RWPE2 (cell line): ENCODE measurements around the gene MERTK.

Experiments
- ATAC-seq: fragments of 200-7000 bp; cut with Tn5 transposase; 3 replicates; pipeline ENCODE4 v1.9.1; 2021; ENCODE audit warnings: low read depth
- DNase-seq: peaks from one replicate; pipeline ENCODE4 v3.0.0-alpha.2; 2020; ENCODE audit warnings: low spot score
- H3K27ac ChIP-seq: fragments of 450-650 bp; 2 replicates; pipeline ENCODE4 v1.5.1; 2017; ENCODE audit warnings: mild to moderate bottlenecking; ENCODE audit not compliant: poor library complexity, severe bottlenecking
- H3K27me3 ChIP-seq: fragments of 250-450 bp; sonication (Bioruptor Pico); 2 replicates; pipeline ENCODE4 v1.5.1; 2021; ENCODE audit warnings: mild to moderate bottlenecking, moderate library complexity; ENCODE audit not compliant: insufficient read depth, poor library complexity, severe bottlenecking
- H3K36me3 ChIP-seq: fragments of 250-450 bp; sonication (Bioruptor Pico); 2 replicates; pipeline ENCODE4 v1.5.1; 2020; ENCODE audit warnings: low read depth, mild to moderate bottlenecking, moderate library complexity
- H3K4me1 ChIP-seq: fragments of 250-450 bp; sonication (Bioruptor Pico); 2 replicates; pipeline ENCODE4 v1.5.1; 2021; ENCODE audit warnings: mild to moderate bottlenecking, moderate library complexity; ENCODE audit not compliant: insufficient read depth, poor library complexity, severe bottlenecking
- H3K4me3 ChIP-seq: fragments of 250-450 bp; sonication (Bioruptor Pico); 2 replicates; pipeline ENCODE4 v1.5.1; 2021; ENCODE audit warnings: mild to moderate bottlenecking, moderate library complexity; ENCODE audit not compliant: severe bottlenecking
- H3K9me3 ChIP-seq: fragments of 250-450 bp; sonication (Bioruptor Pico); 2 replicates; pipeline ENCODE4 v1.5.1; 2021; ENCODE audit warnings: mild to moderate bottlenecking, moderate library complexity; ENCODE audit not compliant: severe bottlenecking
- TF ChIP-seq, protein P1 (sequence below): fragments of 450-650 bp; IDR thresholded peaks from one replicate; pipeline ENCODE4 v1.5.1; 2017; ENCODE audit warnings: mild to moderate bottlenecking, moderate library complexity; ENCODE audit not compliant: poor library complexity, severe bottlenecking

The MERTK gene

DNA sequence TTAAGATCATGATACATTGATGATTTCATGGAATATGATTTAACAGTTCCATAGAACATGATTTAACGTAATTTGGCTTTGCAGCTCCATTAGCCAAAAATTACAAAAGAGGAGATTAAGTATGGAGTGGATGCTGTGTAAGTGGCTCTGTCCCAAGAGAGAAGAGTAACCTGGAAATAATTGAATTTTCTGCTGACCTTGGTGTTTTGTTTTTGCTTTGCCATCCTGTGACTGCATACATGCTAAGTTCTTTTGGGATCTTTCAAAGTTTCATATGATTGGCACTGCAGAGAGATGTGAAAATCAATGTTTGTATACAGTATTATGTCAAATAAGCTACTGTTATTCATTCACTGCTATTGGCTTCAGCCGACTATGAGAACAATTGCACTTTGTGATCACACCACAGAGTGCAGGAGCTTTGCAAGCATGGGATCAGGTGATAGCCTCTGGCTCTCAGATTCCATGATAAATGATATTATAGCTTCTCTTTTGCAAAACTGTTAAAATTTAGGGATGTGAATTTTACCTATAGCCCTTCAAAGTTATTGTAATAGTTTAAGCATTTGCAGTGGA lies 110.6 kb downstream of the MERTK start:
- no peak for DNase-seq
- no peak overlapping the region for H3K4me3 ChIP-seq
- H3K36me3 ChIP-seq = no peaks in the 10 kb centered on the region
- no peaks in the 10 kb centered on the region for H3K9me3 ChIP-seq
- no peak for ATAC-seq
- peaks cover 8% of the 10 kb centered on the region for H3K4me1 ChIP-seq
- H3K27me3 ChIP-seq = no peaks in the 10 kb centered on the region
- TF ChIP-seq, protein P1, sequence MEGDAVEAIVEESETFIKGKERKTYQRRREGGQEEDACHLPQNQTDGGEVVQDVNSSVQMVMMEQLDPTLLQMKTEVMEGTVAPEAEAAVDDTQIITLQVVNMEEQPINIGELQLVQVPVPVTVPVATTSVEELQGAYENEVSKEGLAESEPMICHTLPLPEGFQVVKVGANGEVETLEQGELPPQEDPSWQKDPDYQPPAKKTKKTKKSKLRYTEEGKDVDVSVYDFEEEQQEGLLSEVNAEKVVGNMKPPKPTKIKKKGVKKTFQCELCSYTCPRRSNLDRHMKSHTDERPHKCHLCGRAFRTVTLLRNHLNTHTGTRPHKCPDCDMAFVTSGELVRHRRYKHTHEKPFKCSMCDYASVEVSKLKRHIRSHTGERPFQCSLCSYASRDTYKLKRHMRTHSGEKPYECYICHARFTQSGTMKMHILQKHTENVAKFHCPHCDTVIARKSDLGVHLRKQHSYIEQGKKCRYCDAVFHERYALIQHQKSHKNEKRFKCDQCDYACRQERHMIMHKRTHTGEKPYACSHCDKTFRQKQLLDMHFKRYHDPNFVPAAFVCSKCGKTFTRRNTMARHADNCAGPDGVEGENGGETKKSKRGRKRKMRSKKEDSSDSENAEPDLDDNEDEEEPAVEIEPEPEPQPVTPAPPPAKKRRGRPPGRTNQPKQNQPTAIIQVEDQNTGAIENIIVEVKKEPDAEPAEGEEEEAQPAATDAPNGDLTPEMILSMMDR = no peak
- no peak overlapping the region for H3K27ac ChIP-seq

DNA sequence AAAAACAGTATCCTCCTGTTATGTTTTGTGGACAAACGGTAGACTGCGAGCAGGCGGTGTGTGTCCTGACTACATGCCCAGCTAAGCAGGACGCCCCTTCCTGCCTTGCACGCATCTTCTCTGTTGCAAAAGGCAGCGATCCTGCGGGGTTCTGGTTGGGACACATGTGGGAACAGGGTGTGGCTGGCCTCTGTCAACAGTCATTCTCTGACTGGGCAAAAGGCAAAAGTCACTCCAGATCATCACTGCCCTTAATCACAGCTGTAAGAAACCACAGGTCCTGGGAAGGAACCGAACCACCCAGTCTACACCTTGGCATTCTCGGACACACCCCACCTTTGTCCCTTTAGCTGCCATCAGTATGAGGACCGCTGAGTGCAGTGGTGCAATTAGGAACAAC lies 112.3 kb downstream of the MERTK start:
- TF ChIP-seq, protein P1 = no peak
- H3K4me3 ChIP-seq = no peak overlapping the region
- DNase-seq (no peak), ATAC-seq (no peak)
- no peak overlapping the region for H3K27ac ChIP-seq
- H3K27me3 ChIP-seq = no peaks in the 10 kb centered on the region
- H3K36me3 ChIP-seq = no peaks in the 10 kb centered on the region
- no peaks in the 10 kb centered on the region for H3K9me3 ChIP-seq
- H3K4me1 ChIP-seq = peaks cover 14% of the 10 kb centered on the region

DNA sequence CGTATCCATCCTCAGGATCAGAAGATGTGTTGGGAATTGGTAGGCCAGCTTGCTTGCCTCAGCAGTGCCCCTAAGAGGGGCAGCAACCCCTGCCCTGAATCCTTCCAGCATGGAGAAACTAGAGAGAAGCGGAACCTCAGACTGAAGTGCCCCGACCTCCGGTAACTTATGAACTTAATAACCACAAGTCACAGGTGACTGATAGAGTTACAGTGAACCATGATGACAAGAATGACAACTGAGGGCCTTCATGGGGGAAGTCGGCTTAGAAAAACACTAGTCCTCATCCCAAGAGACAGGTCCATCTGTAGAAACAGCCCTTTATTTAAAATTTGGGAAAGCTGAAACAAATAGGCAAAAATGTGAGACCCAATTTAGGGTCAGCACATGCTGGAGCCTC lies 114.1 kb downstream of the MERTK start:
- Histone ChIP-seq H3K4me3 (no peak overlapping the region), H3K36me3 (no peaks in the 10 kb centered on the region), H3K4me1 (peaks cover 8% of the 10 kb centered on the region), H3K27me3 (no peaks in the 10 kb centered on the region), H3K27ac (no peak overlapping the region), H3K9me3 (no peaks in the 10 kb centered on the region)
- TF ChIP-seq, protein P1 = no peak
- no peak for DNase-seq
- ATAC-seq = no peak

DNA sequence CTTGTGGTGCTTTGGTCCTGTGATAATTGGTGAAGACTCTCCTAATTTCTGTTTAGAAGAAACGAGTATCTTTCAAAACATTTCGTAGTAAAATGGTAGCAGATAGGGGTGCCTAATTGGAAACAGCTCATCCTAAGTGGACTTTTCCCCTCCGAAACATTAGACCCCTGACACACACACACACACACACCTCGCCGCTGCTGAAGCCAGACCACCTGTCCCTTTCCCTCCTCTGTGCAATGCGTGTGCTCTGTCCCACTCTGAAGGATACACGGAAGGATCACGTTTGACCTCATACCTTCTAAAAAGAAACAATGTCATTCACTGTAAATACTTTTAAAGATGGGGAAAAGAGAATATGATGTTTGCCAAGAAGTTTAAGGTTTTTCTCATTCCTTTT lies 120.4 kb downstream of the MERTK start:
- Histone ChIP-seq H3K27me3 (no peaks in the 10 kb centered on the region), H3K36me3 (no peaks in the 10 kb centered on the region), H3K4me3 (no peak overlapping the region), H3K9me3 (no peaks in the 10 kb centered on the region), H3K27ac (no peak overlapping the region), H3K4me1 (peaks cover 8% of the 10 kb centered on the region)
- TF ChIP-seq, protein P1 = no peak
- no peak for ATAC-seq
- no peak for DNase-seq

DNA sequence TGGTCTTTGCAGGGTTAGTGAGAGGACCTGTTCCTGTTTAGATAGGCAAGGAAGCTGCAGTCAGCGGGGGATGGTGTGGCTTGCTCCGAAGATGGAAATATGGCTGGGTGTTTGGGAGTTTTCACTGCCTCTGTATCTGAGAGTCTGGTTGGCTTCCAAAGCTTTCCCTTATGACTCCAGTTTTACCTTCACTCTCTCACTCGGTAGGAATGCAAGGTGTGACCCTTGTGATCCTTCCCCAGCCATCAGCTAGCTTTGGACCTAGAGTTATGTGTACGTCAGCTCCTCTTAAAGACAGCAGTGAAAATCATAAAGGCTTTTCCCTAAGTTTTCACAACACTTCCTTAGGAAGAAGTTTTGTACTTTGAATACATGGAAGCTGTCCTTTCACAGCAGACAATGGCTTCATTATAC lies 121.2 kb downstream of the MERTK start:
- Histone ChIP-seq H3K9me3 (no peaks in the 10 kb centered on the region), H3K27me3 (no peaks in the 10 kb centered on the region), H3K36me3 (no peaks in the 10 kb centered on the region), H3K4me1 (peaks cover 8% of the 10 kb centered on the region), H3K27ac (no peak overlapping the region), H3K4me3 (no peak overlapping the region)
- peak; percentile 46; the same call in 1 of the 3 replicates for ATAC-seq
- TF ChIP-seq, protein P1 = no peak
- DNase-seq = no peak
